ENCODE data around the gene HAS3. TPM values are rescaled to one million over a fixed set of nuclear protein-coding genes. Genes with fewer than 3 reads are reported as not detected.

The HAS3 gene
- polyA plus RNA-seq, 1 of the 3 experiments (the other 2 are of a cell fraction), result 38.7 TPM

GRCh38 chr16:69118468-69118867, 13.0 kb downstream of the HAS3 start:
- H3F3A ChIP-seq (replicated peaks; ENCODE audit: insufficient read depth), result peaks cover 3% of the 10 kb centered on the region
- H3K9me2 ChIP-seq, result no peaks in the 10 kb centered on the region
- CTCF ChIA-PET, result interaction anchor here (0.9 to 7.3 kb wide), 5 partner anchors 11 to 590 kb away, joined by 3 to 39 read pairs (median 4); partner anchors contain the start of gene HAS3
- H3K36me3 ChIP-seq (replicated peaks in 1 of 2; ENCODE audit: control insufficient read depth in 1 of 2, insufficient read depth in 2 of 2, low read length in 1 of 2), result peaks cover 49 to 75% of the 10 kb centered on the region in 2 experiments
- peaks cover 27% of the 10 kb centered on the region for H4K20me1 ChIP-seq (ENCODE audit: insufficient read depth)
- H3K4me2 ChIP-seq, result no peak overlapping the region
- H2AFZ ChIP-seq (ENCODE audit: low read depth), result no peak overlapping the region
- H3K9me3 ChIP-seq, result no peaks in the 10 kb centered on the region
- no peak for DNase-seq
- H3K4me1 ChIP-seq (ENCODE audit: control insufficient read depth in 1 of 2, insufficient read depth in 2 of 2, low read depth in 1 of 2, low read length in 1 of 2), result no peaks in the 10 kb centered on the region
- WGBS (ENCODE audit: low lambda C conversion rate), result 100% methylated on average over 2 of the region's 2 CpGs
- H3K27me3 ChIP-seq (ENCODE audit: insufficient read depth), result no peaks in the 10 kb centered on the region
- H3K9ac ChIP-seq, result no peak overlapping the region
- peaks cover 30% of the 10 kb centered on the region for H3K79me2 ChIP-seq (ENCODE audit: insufficient read depth)
- POLR2A ChIA-PET, result no interaction called here
- H3K4me3 ChIP-seq (ENCODE audit: low read depth in 2 of 2, low read length in 1 of 2), result no peak overlapping the region
- no peak overlapping the region for H3K27ac ChIP-seq (ENCODE audit: low read depth in 2 of 2, low read length in 1 of 2)
- TF ChIP-seq RXRA (IDR thresholded peaks at IDR 0.05; ENCODE audit: borderline replicate concordance, low read depth), result no peak
- no peak for TF ChIP-seq JUND (IDR thresholded peaks at IDR 0.05)

- TF ChIP-seq CHD2 (IDR thresholded peaks at IDR 0.05; ENCODE audit: low read length, partially characterized antibody) (no peak), GATA2 (CRISPR knock-in tag; IDR thresholded peaks at IDR 0.05) (no peak), RAD21 (IDR thresholded peaks at IDR 0.05; ENCODE audit: low read length) (no peak), USF2 (IDR thresholded peaks at IDR 0.05; ENCODE audit: borderline replicate concordance, low read depth, low read length) (no peak), EZH2phosphoT487 (IDR thresholded peaks at IDR 0.05; ENCODE audit: borderline replicate concordance, low read depth) (no peak), RXRA (IDR thresholded peaks at IDR 0.05; ENCODE audit: borderline replicate concordance, low read depth) (no peak), USF1 (IDR thresholded peaks at IDR 0.05; ENCODE audit: borderline replicate concordance, low read depth) (no peak), CTCF (IDR thresholded peaks at IDR 0.05) (no peak), ZBTB33 (IDR thresholded peaks at IDR 0.05; ENCODE audit: borderline replicate concordance, low read depth) (no peak), MXI1 (IDR thresholded peaks at IDR 0.05; ENCODE audit: low read depth, low read length) (no peak), SIN3A (IDR thresholded peaks at IDR 0.05; ENCODE audit: borderline replicate concordance, low read depth, low read length) (no peak), REST (IDR thresholded peaks at IDR 0.05; ENCODE audit: low read depth, low read length) (no peak), FOSL2 (IDR thresholded peaks at IDR 0.05; ENCODE audit: borderline replicate concordance, low read depth) (no peak)
- Histone ChIP-seq H3K27ac (ENCODE audit: low read depth in 2 of 2, low read length in 1 of 2) (no peak overlapping the region), H3F3A (replicated peaks; ENCODE audit: insufficient read depth) (peaks cover 3% of the 10 kb centered on the region), H3K4me2 (no peak overlapping the region), H3K9me3 (no peaks in the 10 kb centered on the region), H3K9me2 (no peaks in the 10 kb centered on the region), H3K4me3 (ENCODE audit: low read depth in 2 of 2, low read length in 1 of 2) (no peak overlapping the region), H2AFZ (ENCODE audit: low read depth) (no peak overlapping the region), H3K79me2 (ENCODE audit: insufficient read depth) (peaks cover 36% of the 10 kb centered on the region), H4K20me1 (ENCODE audit: insufficient read depth) (peaks cover 31% of the 10 kb centered on the region), H3K4me1 (ENCODE audit: control insufficient read depth in 1 of 2, insufficient read depth in 2 of 2, low read depth in 1 of 2, low read length in 1 of 2) (no peaks in the 10 kb centered on the region), H3K27me3 (ENCODE audit: insufficient read depth) (no peaks in the 10 kb centered on the region), H3K9ac (no peak overlapping the region), H3K36me3 (replicated peaks in 1 of 2; ENCODE audit: control insufficient read depth in 1 of 2, insufficient read depth in 2 of 2, low read length in 1 of 2) (peaks cover 51 to 70% of the 10 kb centered on the region in 2 experiments)
- ChIA-PET CTCF (interaction anchor here (0.9 to 7.3 kb wide), 6 partner anchors 11 to 590 kb away, joined by 3 to 91 read pairs (median 4); partner anchors contain the start of gene HAS3), POLR2A (no interaction called here)
- 100% methylated on average over 2 of the region's 2 CpGs for WGBS (ENCODE audit: low lambda C conversion rate)
- DNase-seq, result no peak
Observed at GRCh38 chr16:69118994-69119393, 13.5 kb downstream of the HAS3 start.
